ENCODE measurements around the gene GAREM1. TPM values are rescaled to one million over a fixed set of nuclear protein-coding genes. Genes with fewer than 3 reads are reported as not detected.
A peak's percentile ranks its signal among the peaks of the same experiment; 100 is the strongest.
"Not testable (repeated sequence)": the region's sequence is repeated elsewhere in the genome, so short reads cannot be mapped to it uniquely, and the experiment has no call there.

The GAREM1 gene
- total RNA-seq, 1 experiment from 2014 or later: 5.1 TPM

DNA sequence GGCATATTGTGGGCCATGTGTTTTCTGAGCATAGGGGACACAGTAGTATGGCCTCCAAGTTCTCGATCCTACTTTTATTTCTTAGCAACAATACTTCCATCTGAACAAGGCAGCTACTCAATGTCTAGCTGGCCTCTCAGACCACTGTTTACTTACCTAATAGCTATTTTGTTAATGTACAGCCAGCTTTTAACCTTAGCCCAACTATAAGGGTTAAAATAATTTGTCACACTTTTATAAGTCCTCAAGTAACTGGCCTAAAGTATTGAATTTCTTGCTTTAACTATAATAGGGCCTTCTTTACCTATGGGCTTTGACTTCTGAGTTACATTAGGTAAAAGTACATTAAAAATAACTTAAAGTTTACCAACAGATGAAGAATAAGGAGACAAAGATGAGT is 117.4 kb downstream of the GAREM1 start:
- no peak for DNase-seq
- no peaks in the 10 kb centered on the region for H3K9me3 ChIP-seq (replicated peaks)
- no peaks in the 10 kb centered on the region for H3K36me3 ChIP-seq

GRCh38 chr18:32351032-32351431 is 119.7 kb downstream of the GAREM1 start:
- no peaks in the 10 kb centered on the region for H3K9me3 ChIP-seq (replicated peaks)
- H3K36me3 ChIP-seq: no peaks in the 10 kb centered on the region
- peaks cover 14% of the 10 kb centered on the region for H3K4me1 ChIP-seq
- DNase-seq: no peak
- H3K27me3 ChIP-seq: no peaks in the 10 kb centered on the region
- H3K4me3 ChIP-seq: no peak overlapping the region
- no peak overlapping the region; the same call in 1 of the 2 replicates for H3K27ac ChIP-seq

More for the DNA sequence above, 117.4 kb downstream of the GAREM1 start:
- no peaks in the 10 kb centered on the region for H3K27me3 ChIP-seq
- H3K4me1 ChIP-seq: peaks cover 14% of the 10 kb centered on the region
- no peak overlapping the region for H3K4me3 ChIP-seq
- H3K27ac ChIP-seq: no peak overlapping the region

DNA sequence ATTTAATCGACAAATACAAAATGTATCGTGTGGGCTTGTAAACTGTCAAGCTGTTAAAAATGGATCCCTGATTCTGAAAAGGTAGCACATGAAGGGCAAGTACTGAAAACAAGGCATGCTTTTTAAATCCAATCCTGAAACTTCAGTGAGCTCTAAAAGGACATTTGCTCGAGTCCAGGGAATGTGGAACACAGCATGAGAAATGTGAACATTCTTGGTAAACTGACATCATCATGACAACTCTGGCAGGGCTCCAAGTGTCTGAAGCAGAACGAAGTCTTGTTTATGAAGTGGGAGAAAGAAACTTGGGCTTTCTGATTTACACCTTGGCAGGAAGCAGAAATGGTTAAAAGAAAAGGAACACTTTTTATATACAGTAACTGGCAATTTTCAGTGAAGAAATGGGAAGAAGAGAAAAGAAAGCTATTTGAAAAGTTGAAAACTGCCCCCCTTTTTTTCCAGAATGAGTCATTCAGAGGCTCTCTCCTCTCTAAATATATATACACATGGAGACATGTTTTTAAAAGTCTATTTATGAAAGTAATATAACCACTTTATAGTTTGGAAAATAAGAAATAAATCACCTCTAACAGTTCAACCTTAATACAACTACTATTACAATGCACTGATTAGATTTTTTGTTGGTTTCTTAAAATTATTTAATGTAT is 120.8 kb downstream of the GAREM1 start:
- Histone ChIP-seq H3K9me3 (replicated peaks) (no peaks in the 10 kb centered on the region), H3K4me1 (peaks cover 14% of the 10 kb centered on the region), H3K36me3 (no peaks in the 10 kb centered on the region), H3K4me3 (peak overlapping the region; percentile 35), H3K27me3 (no peaks in the 10 kb centered on the region), H3K27ac (peak overlapping the region; percentile 84)
- peak; percentile 73 to 83 for DNase-seq

- no peaks in the 10 kb centered on the region for H3K9me3 ChIP-seq (replicated peaks)
- H3K27ac ChIP-seq: no peak overlapping the region
- H3K27me3 ChIP-seq: no peaks in the 10 kb centered on the region
- DNase-seq: no peak
- H3K4me3 ChIP-seq: no peak overlapping the region
- peaks cover 14% of the 10 kb centered on the region for H3K4me1 ChIP-seq
- no peaks in the 10 kb centered on the region for H3K36me3 ChIP-seq
These were observed 124.0 kb downstream of the GAREM1 start for GRCh38 chr18:32346671-32347070.

DNA sequence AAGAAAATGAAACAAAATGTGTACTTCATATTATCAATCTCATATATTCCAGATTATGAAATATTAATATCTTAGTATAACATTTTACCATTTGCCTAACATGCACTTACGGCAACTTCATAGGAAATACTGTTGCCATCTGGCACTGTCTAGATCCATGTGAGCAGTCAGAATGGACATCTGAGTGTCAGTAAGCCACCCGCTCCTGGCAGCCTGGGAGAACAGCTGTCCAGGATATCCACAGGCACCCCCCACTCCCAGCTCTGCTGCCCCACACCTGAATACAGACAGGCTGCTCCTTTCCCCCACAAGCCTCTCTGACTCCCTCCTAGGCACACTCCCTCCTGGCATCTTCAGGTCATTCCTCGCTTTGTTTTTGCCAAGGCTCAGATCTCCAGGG is 127.0 kb downstream of the GAREM1 start:
- DNase-seq: peak; percentile 3 to 13
- no peak overlapping the region for H3K27ac ChIP-seq
- no peaks in the 10 kb centered on the region for H3K4me1 ChIP-seq
- no peaks in the 10 kb centered on the region for H3K27me3 ChIP-seq
- no peaks in the 10 kb centered on the region for H3K9me3 ChIP-seq (replicated peaks)
- no peak overlapping the region for H3K4me3 ChIP-seq
- no peaks in the 10 kb centered on the region for H3K36me3 ChIP-seq

DNA sequence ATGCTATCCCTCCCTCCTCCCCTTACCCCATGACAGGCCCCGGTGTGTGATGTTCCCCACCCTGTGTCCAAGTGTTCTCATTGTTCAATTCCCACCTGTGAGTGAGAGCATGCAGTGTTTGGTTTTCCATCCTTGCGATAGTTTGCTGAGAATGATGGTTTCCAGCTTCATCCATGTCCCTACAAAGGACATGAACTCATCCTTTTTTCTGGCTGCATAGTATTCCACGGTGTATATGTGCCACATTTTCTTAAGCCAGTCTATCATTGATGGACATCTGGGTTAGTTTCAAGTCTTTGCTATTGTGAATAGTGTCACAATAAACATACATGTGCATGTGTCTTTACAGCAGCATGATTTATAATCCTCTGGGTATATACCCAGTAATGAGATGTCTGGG is 129.6 kb downstream of the GAREM1 start:
- H3K36me3 ChIP-seq, DNase-seq, H3K27me3 ChIP-seq: not testable (repeated sequence)

GRCh38 chr18:32339045-32339444 is 131.6 kb downstream of the GAREM1 start:
- Histone ChIP-seq H3K4me3 (no peak overlapping the region), H3K4me1 (no peaks in the 10 kb centered on the region), H3K27me3 (no peaks in the 10 kb centered on the region), H3K9me3 (replicated peaks) (no peaks in the 10 kb centered on the region), H3K27ac (no peak overlapping the region), H3K36me3 (no peaks in the 10 kb centered on the region)
- DNase-seq: no peak

More for the DNA sequence above, 129.6 kb downstream of the GAREM1 start:
- H3K9me3 ChIP-seq (replicated peaks); H3K4me3 ChIP-seq; H3K4me1 ChIP-seq; H3K27ac ChIP-seq: not testable (repeated sequence)

- no peaks in the 10 kb centered on the region for H3K9me3 ChIP-seq (replicated peaks)
- H3K36me3 ChIP-seq: no peaks in the 10 kb centered on the region
- no peak for DNase-seq
- no peaks in the 10 kb centered on the region for H3K27me3 ChIP-seq
- H3K4me3 ChIP-seq: no peak overlapping the region
- H3K27ac ChIP-seq: no peak overlapping the region
- H3K4me1 ChIP-seq: no peaks in the 10 kb centered on the region
These were observed 132.9 kb downstream of the GAREM1 start for GRCh38 chr18:32337821-32338220.

DNA sequence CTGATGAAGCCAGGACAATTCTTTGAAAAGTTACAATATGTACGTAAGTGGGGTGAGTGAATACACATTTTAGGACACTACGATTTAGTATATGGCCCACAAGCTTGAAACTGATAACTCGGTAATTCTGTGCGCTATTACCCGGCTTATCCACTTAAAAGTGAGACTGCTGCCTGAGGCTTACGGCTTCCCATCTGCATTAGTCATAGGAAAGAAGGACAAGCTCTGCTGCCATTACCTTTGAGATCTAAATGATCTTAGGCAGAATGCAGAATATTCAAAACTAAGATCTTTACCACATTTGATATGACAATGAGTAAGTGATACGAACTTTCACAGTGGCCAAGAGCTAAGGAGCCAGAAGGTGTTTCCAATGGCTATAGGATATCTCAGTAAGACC is 133.3 kb downstream of the GAREM1 start:
- no peak overlapping the region for H3K27ac ChIP-seq
- no peak for DNase-seq
- H3K27me3 ChIP-seq: no peaks in the 10 kb centered on the region
- H3K4me3 ChIP-seq: no peak overlapping the region
- H3K9me3 ChIP-seq (replicated peaks): no peaks in the 10 kb centered on the region
- H3K36me3 ChIP-seq: no peaks in the 10 kb centered on the region
- H3K4me1 ChIP-seq: no peaks in the 10 kb centered on the region

DNA sequence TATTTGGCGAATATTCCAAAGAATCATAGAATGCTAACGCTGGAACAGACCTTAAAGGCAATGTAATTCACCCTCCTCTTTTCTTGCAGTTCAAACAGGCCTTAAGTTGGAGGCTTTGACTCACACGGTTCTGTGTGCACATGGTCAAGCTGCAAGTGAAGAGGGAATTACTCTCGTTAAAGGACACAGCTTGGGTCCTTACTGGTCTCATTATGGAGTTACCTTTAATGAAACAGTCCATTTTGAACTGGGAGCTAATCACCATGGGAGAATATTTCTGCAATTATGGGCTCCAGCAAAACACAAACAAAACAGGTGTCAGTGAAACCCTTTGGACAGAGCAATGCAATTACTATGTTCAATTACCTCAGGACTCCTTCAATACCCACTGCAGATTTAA is 135.5 kb downstream of the GAREM1 start:
- no peak for DNase-seq
- Histone ChIP-seq H3K27me3 (no peaks in the 10 kb centered on the region), H3K9me3 (replicated peaks) (no peaks in the 10 kb centered on the region), H3K4me1 (no peaks in the 10 kb centered on the region), H3K27ac (no peak overlapping the region), H3K36me3 (no peaks in the 10 kb centered on the region), H3K4me3 (no peak overlapping the region)

- no peak overlapping the region for H3K27ac ChIP-seq
- no peaks in the 10 kb centered on the region for H3K36me3 ChIP-seq
- no peak for DNase-seq
- no peak overlapping the region for H3K4me3 ChIP-seq
- no peaks in the 10 kb centered on the region for H3K9me3 ChIP-seq (replicated peaks)
- no peaks in the 10 kb centered on the region for H3K4me1 ChIP-seq
- H3K27me3 ChIP-seq: no peaks in the 10 kb centered on the region
These were observed 136.9 kb downstream of the GAREM1 start for GRCh38 chr18:32333781-32334180.

- H3K9me3 ChIP-seq (replicated peaks): no peaks in the 10 kb centered on the region
- no peaks in the 10 kb centered on the region for H3K27me3 ChIP-seq
- no peak overlapping the region for H3K4me3 ChIP-seq
- DNase-seq: no peak
- H3K4me1 ChIP-seq: no peaks in the 10 kb centered on the region
- H3K27ac ChIP-seq: no peak overlapping the region
- no peaks in the 10 kb centered on the region for H3K36me3 ChIP-seq
These were observed 138.0 kb downstream of the GAREM1 start for GRCh38 chr18:32332708-32333107.

DNA sequence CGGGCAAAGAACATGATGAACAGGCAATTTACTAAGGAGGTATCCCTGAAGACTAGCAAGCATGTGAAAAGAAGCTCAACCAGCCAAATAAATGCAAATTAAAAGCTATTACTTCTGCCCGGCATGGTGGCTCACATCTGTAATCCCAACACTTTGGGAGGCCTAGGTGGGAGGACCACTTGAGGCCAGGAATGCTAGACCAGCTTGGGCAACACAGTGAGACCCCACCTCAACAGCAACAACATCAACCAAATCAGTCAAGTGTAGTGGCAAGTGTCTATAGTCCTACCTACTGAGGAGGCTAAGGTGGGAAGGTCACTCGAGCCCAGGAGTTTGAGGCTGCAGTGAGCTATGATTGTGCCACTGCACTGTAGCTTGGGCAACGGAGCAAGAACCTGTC is 141.7 kb downstream of the GAREM1 start:
- no peaks in the 10 kb centered on the region for H3K27me3 ChIP-seq
- no peaks in the 10 kb centered on the region for H3K36me3 ChIP-seq
- no peaks in the 10 kb centered on the region; the same call in 1 of the 2 replicates for H3K4me1 ChIP-seq
- no peaks in the 10 kb centered on the region for H3K9me3 ChIP-seq (replicated peaks)
- H3K27ac ChIP-seq: no peak overlapping the region
- no peak overlapping the region for H3K4me3 ChIP-seq
- no peak for DNase-seq

- H3K36me3 ChIP-seq: no peaks in the 10 kb centered on the region
- H3K4me1 ChIP-seq: no peaks in the 10 kb centered on the region; the same call in 1 of the 2 replicates
- H3K27ac ChIP-seq: no peak overlapping the region
- H3K27me3 ChIP-seq: no peaks in the 10 kb centered on the region
- H3K9me3 ChIP-seq (replicated peaks): no peaks in the 10 kb centered on the region
- DNase-seq: no peak
- no peak overlapping the region for H3K4me3 ChIP-seq
These were observed 142.3 kb downstream of the GAREM1 start for GRCh38 chr18:32328379-32328778.

GRCh38 chr18:32326450-32327308 is 144.0 kb downstream of the GAREM1 start:
- DNase-seq: no peak
- no peak overlapping the region for H3K27ac ChIP-seq

More at GRCh38 chr18:32326450-32327308, 144.0 kb downstream of the GAREM1 start:
- H3K9me3 ChIP-seq (replicated peaks): no peaks in the 10 kb centered on the region
- H3K4me3 ChIP-seq: no peak overlapping the region
- H3K27me3 ChIP-seq: no peaks in the 10 kb centered on the region
- peaks cover 6% of the 10 kb centered on the region for H3K4me1 ChIP-seq
- H3K36me3 ChIP-seq: no peaks in the 10 kb centered on the region
